NCI-H774 (cell line): ENCODE results near the gene ZNF462.

ENCODE experiments used
- DNase-seq: peaks from one replicate; lab custom pipeline; 2025; lab: John Stamatoyannopoulos, UW

The ZNF462 gene

DNA sequence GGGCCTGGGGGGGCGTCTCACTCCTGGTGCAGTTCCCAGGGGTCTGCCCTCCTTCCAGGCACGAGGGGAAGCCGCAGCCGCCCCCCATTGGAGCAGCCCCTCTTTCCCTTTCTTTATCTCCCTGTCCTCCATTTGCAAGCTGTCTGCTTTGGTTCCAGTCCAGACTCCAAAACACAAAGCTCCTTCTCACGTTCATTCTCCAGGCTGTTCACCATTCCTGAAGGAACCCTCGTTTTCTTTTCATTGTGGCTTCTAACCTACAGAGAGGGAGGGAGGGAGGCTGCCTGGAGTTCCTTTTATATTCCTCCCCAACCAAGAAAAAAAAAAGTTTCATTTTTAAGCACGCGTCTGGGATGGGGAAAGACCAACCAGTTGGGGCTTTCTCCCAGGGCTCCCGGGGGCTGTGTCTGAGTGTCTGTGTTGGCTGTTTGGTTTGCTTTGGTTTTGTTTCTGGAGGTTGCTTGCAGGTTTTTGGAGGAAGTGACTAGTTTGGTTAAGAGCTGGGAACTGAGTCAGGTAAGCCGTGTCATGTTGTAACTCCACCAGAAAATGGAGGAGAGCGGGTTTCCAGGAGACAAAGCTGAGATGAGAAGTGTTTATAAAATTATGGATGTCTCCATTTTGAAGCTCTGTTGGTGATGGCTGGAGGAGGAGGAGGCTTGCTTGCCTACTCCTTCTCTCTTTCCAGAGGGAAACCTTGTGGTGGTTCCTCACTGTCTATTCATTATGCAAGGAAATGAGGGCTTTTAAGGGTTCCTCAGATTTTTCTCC is 1.6 kb downstream of the ZNF462 start:
- no peak for DNase-seq

DNA sequence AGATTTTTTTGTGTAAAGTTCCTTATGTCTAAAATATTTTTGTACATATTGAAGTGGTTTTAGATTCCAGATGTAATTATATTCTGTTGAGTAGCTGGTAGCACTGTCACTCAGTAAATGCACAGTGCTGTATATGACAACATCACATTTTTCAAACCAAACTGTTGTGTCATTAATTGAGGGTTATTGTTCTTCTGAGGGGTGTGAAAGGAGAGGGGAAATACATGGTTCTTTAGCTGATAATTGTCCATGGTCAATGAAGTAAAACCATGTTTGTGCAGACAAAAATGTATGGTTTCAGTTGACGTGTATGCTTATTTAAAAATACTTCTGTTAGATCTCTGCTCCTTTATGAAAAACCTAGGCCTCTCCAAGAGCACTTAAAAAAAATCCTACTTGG is 3.3 kb downstream of the ZNF462 start:
- no peak for DNase-seq

DNA sequence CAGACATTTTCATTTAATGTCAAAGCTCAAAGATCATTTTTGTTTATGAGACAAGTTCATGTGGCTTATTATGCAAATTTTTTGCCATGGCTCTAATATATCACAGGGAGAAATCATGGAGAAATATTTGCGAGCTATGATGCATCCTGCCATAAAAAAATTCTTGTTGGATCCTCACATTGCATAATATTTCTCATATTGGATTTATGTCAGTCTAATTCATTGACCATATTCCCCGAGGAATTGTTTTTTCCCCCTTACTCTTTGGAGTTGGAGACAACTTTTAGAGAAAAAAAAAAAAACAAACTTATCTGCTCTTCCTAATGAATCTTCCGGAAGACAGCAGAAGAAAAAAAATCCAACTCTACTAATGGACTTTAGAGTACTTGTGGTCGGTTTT is 4.3 kb downstream of the ZNF462 start:
- no peak for DNase-seq

DNA sequence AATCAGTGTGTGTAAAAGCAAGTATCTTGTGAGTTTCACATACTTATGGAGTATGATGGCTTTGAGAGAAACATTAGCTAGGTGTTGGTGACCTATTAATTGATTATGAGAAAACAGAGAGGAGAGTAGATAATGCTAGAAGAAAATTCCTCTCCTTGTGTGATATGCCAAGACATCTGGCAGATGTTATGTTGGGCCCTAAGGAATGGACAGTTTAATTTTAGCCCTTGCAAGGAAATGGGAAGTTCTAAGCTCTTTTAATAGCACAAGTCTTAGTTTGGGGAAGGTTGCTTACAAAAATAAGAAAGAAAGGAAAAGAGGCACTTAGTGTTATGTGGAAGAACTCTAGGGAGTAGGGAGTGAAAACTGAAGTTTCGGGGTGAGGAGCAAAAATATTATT is 5.1 kb downstream of the ZNF462 start:
- no peak for DNase-seq

DNA sequence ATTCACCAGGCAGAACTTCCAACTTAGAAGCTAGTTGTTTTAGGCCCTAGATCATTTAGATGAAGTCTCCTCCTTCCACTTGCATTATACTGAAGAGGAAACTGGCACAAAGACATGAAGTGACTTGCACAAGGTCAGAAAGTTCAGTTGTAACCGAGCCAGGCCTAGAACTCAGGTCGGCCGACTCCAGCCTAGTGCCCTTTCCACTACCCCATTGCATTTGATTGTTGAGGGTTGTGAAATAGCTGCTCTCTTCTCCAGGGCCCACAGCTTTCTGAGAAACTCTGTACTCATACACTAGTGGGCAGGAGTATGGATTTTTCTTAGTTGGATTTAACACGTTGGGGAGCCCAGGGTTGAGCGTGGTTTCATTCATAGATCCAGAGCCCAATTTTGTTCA is 5.6 kb downstream of the ZNF462 start:
- no peak for DNase-seq

DNA sequence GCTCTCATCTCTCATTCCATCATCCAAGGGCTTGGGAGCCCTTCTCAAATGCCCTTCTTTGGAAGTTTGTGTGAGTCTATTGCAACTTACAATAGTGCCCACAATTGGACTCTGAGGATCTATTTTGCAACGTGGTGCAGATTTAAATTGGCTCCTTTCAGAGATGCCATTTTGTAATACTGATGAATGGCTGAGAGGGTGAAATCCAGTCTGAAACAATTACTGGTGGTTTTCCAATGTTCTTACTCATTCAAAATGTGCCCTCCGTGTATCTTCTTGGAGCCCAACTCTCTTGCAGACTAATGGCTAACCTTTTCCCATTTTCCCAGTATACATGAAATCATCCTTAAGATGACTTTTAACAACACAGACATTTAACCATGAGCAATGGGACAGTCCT is 6.1 kb downstream of the ZNF462 start:
- no peak for DNase-seq

DNA sequence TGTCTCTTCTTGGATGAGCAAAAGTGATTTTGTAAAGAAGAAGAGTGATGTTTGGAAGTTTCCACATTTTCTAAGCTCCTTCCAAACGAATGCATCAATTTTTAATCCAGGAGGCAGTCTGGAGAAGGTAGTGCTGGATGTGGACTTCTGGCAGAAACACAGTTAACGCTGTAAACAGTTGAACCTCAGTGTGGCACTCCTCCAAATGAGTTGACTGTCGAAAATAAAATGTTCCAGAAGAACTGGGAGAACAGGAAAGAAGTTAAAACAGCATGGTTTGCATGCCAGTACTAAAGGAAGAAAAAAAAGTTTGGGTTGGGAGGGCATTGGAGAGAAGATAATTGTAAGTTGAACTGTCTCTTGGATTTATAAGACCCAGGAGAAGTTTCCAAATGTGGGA is 6.5 kb downstream of the ZNF462 start:
- DNase-seq: no peak

DNA sequence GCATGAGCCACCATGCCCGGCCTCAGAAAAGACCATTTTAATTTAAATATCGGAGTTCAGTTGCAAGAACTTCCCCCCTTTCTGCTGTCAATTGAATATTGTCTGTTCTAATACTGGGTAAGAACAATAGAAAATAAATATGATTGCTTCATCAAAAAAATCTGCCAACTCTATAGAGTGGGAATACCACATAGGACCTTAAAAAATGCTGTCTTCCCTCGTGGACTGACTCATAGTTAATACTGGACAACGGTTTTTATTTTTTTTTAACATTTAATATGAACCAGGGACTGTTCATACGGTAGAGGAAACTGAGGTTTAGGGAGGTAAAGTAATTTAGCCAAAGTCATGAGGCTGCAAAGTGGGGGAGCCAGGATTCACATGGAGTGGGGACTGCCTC is 9.7 kb downstream of the ZNF462 start:
- DNase-seq: no peak

DNA sequence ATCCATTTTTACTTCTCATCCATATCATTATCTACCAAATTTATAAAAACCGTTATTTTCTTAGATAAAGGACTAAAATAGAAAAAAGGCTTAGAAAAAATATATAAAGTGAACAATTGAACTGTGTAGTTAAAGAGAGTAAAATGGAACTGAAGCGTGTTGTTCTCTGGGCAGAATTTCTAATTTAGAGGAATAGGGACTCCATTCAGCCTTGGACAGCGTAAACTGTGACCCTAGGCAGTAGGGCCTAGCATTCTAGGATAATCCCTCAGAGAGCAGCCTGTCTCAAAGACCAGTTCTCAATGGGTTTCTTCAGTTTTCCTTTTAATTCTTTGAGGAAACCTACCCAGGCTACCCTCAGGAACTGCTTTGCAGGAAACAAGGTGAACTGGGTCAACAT is 11.1 kb downstream of the ZNF462 start:
- DNase-seq: no peak

DNA sequence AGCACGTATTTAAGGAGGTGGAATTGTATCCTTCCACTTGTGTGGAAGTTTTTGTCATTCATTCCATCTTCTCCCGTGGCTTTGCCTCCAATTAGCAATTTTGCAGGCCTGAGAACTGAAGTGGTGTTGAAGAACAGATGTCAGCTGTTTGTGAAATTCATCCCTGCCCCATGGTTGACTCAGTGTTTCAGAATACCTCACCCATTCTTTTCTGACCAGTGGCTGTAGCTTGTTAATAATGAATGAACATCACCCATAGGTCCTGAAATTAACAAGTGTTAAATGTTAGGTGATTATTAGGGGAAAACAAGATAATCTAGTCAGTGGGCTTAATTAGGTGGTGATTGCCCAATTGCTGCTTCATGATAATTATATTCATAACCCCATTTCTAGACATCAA is 11.7 kb downstream of the ZNF462 start:
- no peak for DNase-seq

DNA sequence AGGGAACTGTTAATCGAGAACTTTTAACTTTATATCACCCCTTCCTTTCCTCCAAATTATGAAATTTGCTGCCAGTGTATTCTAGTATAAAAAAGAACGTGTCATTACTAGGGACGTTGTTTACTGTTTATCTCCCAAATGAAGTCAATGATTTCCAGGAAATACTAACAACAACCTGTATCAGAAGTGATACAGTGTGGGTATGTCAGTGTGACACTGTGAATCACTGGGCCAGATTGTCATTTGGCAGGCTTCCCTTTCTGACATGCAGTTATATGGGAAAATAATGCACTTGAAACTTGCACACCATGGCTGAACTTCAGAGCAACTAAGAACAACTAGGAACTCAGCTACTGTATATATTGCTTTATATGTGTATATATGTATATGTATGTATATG is 12.6 kb downstream of the ZNF462 start:
- no peak for DNase-seq

DNA sequence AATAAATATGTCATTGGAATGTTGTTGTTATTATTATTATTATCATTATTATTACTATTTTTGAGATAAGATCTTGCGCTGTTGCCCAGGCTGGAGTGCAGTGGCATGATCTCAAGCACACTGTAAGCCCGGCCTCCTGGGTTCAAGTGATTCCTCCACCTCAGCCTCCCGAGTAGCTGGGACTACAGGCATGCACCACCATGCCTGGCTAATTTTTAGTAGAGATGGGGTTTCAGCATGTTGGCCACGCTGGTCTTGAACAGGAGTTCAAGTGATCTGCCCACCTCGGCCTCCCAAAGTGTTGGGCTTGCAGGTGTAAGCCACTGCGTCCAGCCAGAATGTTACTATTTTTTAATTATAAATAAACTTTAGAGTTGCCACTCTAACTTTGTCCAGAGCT is 14.4 kb downstream of the ZNF462 start:
- no peak for DNase-seq

DNA sequence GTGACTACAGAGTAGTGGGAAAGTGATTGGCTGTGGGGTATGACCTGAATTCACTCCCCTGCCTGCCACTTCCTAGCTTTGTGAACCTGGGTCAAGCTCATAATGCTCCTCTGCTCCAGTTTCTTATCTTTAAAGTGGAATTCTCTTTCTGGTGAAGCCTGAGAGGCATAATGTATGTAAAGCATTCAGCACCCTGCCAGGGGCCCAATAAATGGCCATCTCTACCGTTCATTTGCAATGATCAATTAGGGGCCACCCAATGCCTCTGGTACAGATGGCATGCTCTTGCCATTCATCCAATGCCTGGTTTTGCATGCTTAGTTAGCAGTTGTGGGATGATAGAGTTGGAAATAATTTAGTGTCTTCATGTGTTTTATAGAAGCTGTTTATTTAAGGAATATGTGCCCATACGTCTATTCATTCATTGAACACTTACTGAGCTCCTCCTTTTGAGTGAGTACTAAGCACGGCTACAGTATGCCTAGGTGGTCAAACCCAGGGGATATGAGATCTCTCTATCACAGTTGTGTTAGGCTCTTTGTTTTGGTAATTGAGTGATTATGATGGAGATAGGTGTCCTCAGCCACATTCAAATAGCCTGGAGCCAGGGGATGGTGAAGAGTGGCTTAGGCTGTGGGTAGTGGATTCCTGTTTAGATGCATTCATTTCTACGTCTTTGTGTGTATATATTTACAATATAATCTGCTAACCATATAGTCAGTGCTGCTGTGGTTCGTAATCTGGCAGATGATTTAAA is 15.3 kb downstream of the ZNF462 start:
- DNase-seq: no peak

DNA sequence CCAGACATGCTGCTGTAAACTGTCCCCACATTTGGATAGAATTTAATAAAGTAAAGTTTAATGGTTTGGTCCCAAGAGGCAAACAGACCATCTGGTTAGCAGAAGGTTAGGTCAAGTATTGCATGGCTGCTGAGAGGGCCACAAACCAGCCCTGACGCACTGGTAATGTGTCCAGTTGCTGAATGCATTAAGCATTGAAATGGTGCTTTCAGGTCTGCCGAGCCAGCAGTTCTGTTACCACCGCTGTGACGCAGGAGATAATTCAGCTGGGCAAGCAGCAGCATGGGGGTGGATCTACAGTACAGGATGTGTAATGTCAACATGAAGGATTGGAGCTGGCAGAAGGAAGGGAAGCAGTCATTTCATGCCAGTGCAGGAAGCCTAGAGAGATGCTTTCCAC is 16.0 kb downstream of the ZNF462 start:
- DNase-seq: peak; percentile 75

DNA sequence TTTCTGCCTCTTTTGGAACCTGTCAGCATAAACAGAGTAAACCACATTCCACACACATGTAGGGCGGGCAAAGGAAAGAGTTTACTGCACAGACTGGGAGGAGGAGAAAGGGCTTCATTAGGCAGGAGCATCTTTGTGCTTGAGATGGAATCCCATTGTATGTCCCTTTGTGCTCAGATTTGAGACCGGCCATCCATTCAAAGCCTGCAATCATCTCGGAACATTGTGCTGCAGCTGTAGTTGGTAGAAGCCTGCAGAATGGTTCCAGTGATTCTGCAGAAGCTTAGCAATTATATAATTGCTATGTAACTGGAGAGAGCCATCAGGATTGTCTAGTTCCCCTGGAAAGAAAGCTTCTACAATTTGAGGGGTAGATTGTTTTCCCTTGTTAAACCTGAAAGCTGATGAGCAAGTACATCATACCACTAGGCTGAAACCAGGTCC is 16.5 kb downstream of the ZNF462 start:
- no peak for DNase-seq

DNA sequence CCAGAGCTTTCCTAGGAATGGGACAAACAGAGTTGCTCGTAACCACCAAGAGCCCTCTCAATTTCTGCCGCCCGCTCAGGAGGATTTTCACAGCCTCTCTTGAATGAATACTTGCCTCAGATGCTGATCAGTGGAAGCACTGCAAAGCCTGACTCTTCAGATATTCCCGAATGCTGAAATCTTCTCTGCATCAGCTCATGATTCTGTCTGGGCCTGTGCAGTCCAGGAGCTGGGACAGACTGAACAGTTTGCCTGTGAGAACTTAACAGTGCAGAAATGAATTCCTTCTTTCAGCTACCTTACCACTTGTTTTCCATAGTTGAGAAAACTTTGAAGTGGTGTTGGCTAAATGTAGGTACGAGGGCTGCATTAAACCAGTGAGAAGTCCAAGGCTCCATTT is 17.1 kb downstream of the ZNF462 start:
- no peak for DNase-seq

DNA sequence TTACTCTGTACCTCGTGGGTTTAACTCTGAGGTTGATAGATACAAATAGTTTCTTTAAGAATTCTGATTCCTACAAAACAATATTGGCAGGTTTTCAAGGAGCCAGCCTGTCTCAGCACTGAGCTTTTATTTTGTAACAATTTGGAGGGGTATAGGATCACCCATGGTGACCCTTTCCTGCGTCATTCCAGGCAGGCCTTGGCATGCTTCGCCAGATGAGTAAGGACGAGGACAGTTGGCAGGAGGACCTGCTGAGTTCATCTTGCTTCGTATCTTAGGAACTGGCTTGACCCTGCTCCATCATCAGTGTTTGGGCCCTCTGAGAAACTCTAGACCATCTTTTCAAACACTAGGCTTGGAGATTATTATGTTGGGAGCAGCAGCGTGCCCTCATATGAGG is 17.9 kb downstream of the ZNF462 start:
- no peak for DNase-seq

DNA sequence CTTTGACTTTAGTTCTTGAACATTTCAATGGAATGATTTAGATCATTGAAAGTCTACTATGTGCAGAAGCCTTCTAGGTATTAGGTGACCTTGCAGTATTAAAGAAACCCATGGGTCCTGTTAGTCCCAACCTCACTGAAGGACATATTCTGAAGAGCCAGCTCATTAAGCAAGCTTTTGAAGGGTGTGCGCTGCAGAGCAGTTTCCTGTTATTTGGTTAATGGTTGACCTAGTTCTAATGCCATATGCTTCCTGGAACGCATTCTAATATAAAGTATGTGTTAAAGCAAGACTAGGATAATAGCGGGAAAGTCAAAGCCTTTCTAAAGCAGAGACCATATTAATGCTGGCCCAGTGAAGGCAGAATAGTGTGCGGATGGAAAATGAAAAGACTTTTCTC is 20.1 kb downstream of the ZNF462 start:
- no peak for DNase-seq

DNA sequence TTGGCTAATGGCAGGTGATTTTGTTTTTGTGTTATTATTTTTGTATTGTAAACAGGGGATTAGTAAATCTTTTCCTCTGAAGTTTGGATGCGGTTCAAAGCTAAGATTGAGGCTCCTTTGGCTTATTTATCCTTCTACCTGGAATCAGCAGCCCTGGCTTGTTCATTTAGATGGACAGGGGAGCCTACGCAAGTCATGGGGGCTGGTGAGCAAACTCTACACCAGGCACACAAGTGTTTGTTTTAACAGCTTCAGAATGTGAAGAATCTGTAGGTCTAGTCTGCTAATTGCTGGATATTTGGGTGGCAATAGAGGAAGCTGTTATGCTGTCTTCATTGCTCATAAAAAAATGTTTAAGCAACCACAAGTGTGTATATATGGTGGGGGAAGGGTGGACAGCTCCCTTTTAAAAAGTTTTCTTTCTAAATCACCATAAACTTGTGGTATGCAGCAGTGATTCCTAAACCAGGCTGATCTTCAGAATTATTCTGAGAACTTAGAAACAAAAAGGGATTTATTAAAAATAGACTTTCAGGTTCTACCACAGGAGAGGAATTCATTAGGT is 20.7 kb downstream of the ZNF462 start:
- no peak for DNase-seq

DNA sequence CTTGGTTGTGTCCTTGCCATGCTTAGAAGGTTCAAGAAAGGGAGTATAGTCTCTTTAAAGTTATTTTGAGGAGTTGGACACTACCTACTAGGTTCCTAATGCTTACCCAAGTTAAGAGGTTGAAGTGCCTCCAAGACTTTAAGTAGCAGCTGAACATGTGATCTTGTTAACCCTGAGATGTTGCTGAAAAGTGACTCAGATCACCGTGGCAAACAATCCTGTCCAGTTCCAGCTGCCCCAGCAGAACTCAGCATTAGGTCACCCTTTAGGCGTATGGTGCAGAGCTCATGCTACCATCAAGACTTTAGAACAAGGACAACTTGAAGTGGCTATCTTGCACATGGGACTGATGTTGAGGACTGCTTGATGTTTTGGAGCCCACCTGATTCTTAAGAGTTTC is 22.5 kb downstream of the ZNF462 start:
- no peak for DNase-seq

DNA sequence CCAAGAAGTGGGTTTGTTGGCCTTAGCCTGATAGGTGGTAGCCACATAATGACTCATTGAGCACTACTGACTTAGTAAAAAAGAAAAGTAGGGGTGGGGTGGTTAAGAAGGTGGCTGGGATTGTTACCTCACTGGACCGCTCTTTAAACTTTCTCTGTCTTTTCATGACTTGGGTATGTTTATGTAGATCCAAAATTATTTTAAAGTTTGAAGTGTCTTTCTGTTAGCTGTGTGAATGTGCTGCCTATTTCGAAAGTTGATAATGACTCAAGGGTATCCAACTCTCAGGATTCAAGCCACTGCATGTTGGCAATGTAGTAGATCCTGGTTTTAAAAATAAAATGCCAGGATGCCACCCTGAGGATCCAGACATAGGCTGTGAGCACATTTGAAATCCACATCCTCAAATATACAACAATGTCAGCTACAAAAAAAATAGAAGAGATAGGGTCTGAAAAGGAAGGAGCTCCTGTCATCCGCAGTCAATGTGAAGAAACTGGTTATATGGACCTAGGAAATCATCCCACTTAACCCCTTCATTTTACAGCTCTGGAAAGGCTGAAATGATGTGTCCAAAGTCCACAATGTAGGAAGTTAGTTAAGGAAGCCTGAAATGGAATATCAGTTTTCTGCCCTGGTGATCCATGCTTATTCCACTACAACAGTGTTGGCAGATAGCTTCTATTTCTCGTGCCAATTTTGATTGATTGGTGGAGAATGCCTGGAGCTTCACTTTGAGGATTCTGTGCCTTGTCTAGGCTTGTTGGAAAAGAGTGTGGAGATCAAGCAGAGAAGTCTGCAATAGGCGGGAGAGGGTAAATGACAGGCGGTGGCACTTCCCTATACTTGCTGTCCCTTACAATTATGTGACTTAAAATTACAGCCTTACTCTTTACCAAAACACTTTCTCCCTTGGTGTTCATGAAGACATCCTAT is 23.4 kb downstream of the ZNF462 start:
- DNase-seq: no peak

DNA sequence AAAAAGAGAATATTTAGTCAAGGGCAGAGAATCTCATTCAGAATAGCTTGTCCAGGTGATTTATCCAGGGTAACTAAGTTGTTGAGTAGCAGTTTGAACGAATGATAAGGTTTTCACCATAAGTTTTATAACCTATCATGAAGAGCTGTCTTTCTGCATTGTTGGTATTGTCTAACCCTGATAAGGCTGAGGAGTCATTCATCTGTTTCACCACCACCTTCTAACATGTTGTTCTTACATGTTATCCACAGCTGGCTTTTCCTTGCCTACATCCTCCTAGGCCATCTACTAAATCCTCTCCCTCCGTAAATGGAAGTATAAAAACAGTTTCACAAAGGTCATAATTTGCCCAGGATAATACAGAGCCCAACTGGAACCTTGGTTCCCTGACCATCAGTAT is 24.1 kb downstream of the ZNF462 start:
- no peak for DNase-seq
